KG1 (cell line): ENCODE results near the gene SIX2.

Source experiments
- DNase-seq: peaks from one replicate; lab custom pipeline; 2025; lab: John Stamatoyannopoulos, UW

Gene SIX2

GRCh38 chr2:44967056-44967455 is 42.2 kb downstream of the SIX2 start:
- no peak for DNase-seq

GRCh38 chr2:44965684-44966083 is 43.6 kb downstream of the SIX2 start:
- no peak for DNase-seq

GRCh38 chr2:44964752-44965236 is 44.5 kb downstream of the SIX2 start:
- no peak for DNase-seq

GRCh38 chr2:44962176-44962695 is 47.0 kb downstream of the SIX2 start:
- DNase-seq: no peak

GRCh38 chr2:44960871-44961270 is 48.4 kb downstream of the SIX2 start:
- no peak for DNase-seq

- DNase-seq: no peak
These were observed 49.4 kb downstream of the SIX2 start for GRCh38 chr2:44959855-44960254.

- DNase-seq: no peak
These were observed 51.5 kb downstream of the SIX2 start for GRCh38 chr2:44957656-44958327.

- no peak for DNase-seq
These were observed 52.4 kb downstream of the SIX2 start for GRCh38 chr2:44956843-44957242.

- DNase-seq: no peak
These were observed 53.5 kb downstream of the SIX2 start for GRCh38 chr2:44955593-44956392.
